Neural cell (in vitro differentiated cells): ENCODE data around the gene FOXF1. TPM values are rescaled to one million over a fixed set of nuclear protein-coding genes. Genes with fewer than 3 reads are reported as not detected.

Source experiments
- H2AFZ ChIP-seq: fragments of 200-600, 300-800 bp; sonication (generic), shearing (Covaris generic); 2 replicates; pipeline ENCODE4 v1.6.0; 2014; ENCODE audit warnings: low read depth, mild to moderate bottlenecking, antibody characterized with exemption, low read length, moderate library complexity
- H3F3A ChIP-seq: fragments of 200-600 bp; shearing (Covaris generic); 2 replicates; pipeline ENCODE4 v1.6.1; 2016; ENCODE audit warnings: mild to moderate bottlenecking, moderate library complexity, mixed read lengths, antibody characterized with exemption, low read length; ENCODE audit not compliant: insufficient read depth, poor library complexity, severe bottlenecking
- H3K27ac ChIP-seq: fragments of 200-600, 300-800 bp; sonication (generic), shearing (Covaris generic); 2 replicates; pipeline ENCODE4 v1.5.1; 2014; ENCODE audit warnings: mild to moderate bottlenecking, low read length, moderate library complexity
- H3K27me3 ChIP-seq: fragments of 300-800, 200-600 bp; sonication (generic), shearing (Covaris generic); 2 replicates; pipeline ENCODE4 v1.6.0; 2014; ENCODE audit warnings: mild to moderate bottlenecking, low read depth, low read length, moderate library complexity; ENCODE audit not compliant: insufficient read depth
- H3K36me3 ChIP-seq: fragments of 300-800, 200-600 bp; sonication (generic), shearing (Covaris generic); 2 replicates; pipeline ENCODE4 v1.5.1; 2014; ENCODE audit warnings: mild to moderate bottlenecking, antibody characterized with exemption, low read length, moderate library complexity; ENCODE audit not compliant: insufficient read depth
- H3K4me2 ChIP-seq: fragments of 300-800, 200-600 bp; sonication (generic), shearing (Covaris generic); 2 replicates; pipeline ENCODE4 v1.6.0; 2014; ENCODE audit warnings: mild to moderate bottlenecking, low read length
- H3K4me3 ChIP-seq: fragments of 300-800, 200-600 bp; sonication (generic), shearing (Covaris generic); 2 replicates; pipeline ENCODE4 v1.5.1; 2014; ENCODE audit warnings: mild to moderate bottlenecking, low read length, moderate library complexity
- H3K79me2 ChIP-seq: fragments of 200-600 bp; shearing (Covaris generic); replicated peaks from 2 replicates; pipeline ENCODE4 v1.6.0; 2014; ENCODE audit warnings: mild to moderate bottlenecking, low read length, moderate library complexity; ENCODE audit not compliant: insufficient read depth
- H3K9ac ChIP-seq: fragments of 300-800, 200-600 bp; sonication (generic), shearing (Covaris generic); 2 replicates; pipeline ENCODE4 v1.6.1; 2016; ENCODE audit warnings: mild to moderate bottlenecking, low read length, mixed read lengths
- H3K9me2 ChIP-seq: fragments of 200-600 bp; shearing (Covaris generic); 2 replicates; pipeline ENCODE4 v1.6.1; 2016; ENCODE audit warnings: mild to moderate bottlenecking, low read length, mixed read lengths; ENCODE audit not compliant: insufficient read depth
- H3K9me3 ChIP-seq: fragments of 200-600, 300-800 bp; sonication (generic), shearing (Covaris generic); 2 replicates; pipeline ENCODE4 v1.6.1; 2016; ENCODE audit warnings: mild to moderate bottlenecking, mixed run types, low read length, moderate library complexity, mixed read lengths
- H4K20me1 ChIP-seq: fragments of 200-600 bp; shearing (Covaris generic); 2 replicates; pipeline ENCODE4 v1.6.1; 2016; ENCODE audit warnings: mild to moderate bottlenecking, mixed run types; ENCODE audit not compliant: insufficient read depth
- EP300 ChIP-seq: fragments of 450-650 bp; conservative IDR thresholded peaks from 2 replicates; pipeline ENCODE4 v1.6.1; 2014; ENCODE audit warnings: antibody characterized with exemption, mild to moderate bottlenecking, moderate library complexity; ENCODE audit not compliant: poor library complexity, severe bottlenecking
- EZH2 ChIP-seq: fragments of 200-600, 300-800 bp; shearing (Covaris generic), sonication (generic); IDR thresholded peaks from 2 replicates; pipeline ENCODE4 v1.6.1; 2014; ENCODE audit warnings: antibody characterized with exemption, low read length, borderline replicate concordance, mild to moderate bottlenecking; ENCODE audit not compliant: insufficient read depth, poor library complexity, severe bottlenecking
- MXI1 ChIP-seq: fragments of 450-650 bp; conservative IDR thresholded peaks from 2 replicates; pipeline ENCODE4 v1.6.1; 2014; ENCODE audit warnings: antibody characterized with exemption, mild to moderate bottlenecking; ENCODE audit not compliant: poor library complexity, severe bottlenecking
- POLR2AphosphoS5 ChIP-seq: IDR thresholded peaks from 2 replicates; pipeline ENCODE4 v1.6.1; 2012
- RAD21 ChIP-seq: fragments of 450-650 bp; conservative IDR thresholded peaks from 2 replicates; pipeline ENCODE4 v1.6.1; 2014; ENCODE audit warnings: antibody characterized with exemption, mild to moderate bottlenecking, moderate library complexity
- REST ChIP-seq: IDR thresholded peaks from 2 replicates; pipeline ENCODE4 v1.6.1; 2012; ENCODE audit warnings: borderline replicate concordance
- SMC3 ChIP-seq: fragments of 450-650 bp; conservative IDR thresholded peaks from 2 replicates; pipeline ENCODE4 v1.6.1; 2014; ENCODE audit warnings: antibody characterized with exemption, mild to moderate bottlenecking, moderate library complexity; ENCODE audit not compliant: poor library complexity
- TAF1 ChIP-seq: IDR thresholded peaks from 2 replicates; pipeline ENCODE4 v1.6.1; 2012; ENCODE audit warnings: low read depth
- polyA plus RNA-seq: library from polyadenylated mRNA; depleted of rRNA; stranded (reverse); fragments of >200 nt; gene quantifications from 2 replicates; pipeline ENCODE4 v1.2.3, GENCODE V29; 2014
- TF ChIP-seq, protein P1 (sequence below): fragments of 450-650 bp; IDR thresholded peaks from 2 replicates; pipeline ENCODE4 v1.5.1; 2014; ENCODE audit warnings: antibody characterized with exemption, mild to moderate bottlenecking, moderate library complexity; ENCODE audit not compliant: poor library complexity, severe bottlenecking

Gene FOXF1
- polyA plus RNA-seq, 1 donor from 2014 or later = not detected

DNA sequence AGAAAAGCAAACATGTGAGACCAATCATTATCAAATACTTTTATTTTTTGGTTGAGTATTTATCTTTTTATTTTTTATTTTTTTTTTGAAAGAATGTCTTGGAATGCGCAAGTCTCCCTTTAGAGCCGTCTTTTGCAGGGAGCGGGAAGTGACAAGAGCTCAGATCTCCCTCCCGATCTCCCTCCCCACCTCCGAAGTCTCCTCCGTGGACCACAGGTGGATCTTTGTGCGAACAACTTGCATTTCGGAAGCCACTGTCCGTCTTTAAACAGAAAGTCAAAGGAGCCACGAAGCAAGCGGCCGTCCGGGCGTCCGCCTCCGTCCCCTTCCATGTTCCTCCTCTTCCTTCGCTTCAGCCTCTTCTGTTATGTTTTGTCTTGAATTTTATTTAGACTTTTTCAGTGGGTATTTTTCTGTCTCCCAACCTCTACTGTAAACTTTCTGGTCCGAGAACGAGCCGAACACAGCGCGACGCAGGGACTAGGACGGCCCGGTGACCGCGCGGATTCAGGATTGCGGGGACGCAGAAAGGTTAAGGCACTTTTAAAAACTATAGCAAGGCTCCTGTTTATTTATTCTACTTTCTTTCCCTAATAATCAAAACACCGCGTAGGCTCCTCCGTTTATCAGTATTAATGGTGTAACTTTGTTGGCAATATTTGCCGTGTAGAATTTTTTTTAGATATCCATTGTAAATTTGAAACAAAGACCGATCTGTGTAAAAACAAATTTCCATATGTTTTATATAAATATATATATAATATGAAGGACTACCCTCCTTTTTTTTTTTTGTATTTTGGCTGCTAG lies 3.3 kb downstream of the FOXF1 start:
- H3K9me3 ChIP-seq = no peaks in the 10 kb centered on the region
- H3K27ac ChIP-seq = no peak overlapping the region
- no peaks in the 10 kb centered on the region for H4K20me1 ChIP-seq
- TF ChIP-seq POLR2AphosphoS5 (peak; percentile 16), MXI1 (no peak), TAF1 (no peak), SMC3 (no peak), RAD21 (no peak), EZH2 (peak; percentile 5)
- H3K79me2 ChIP-seq = no peaks in the 10 kb centered on the region
- H3K36me3 ChIP-seq = no peaks in the 10 kb centered on the region
- no peak overlapping the region for H3K4me3 ChIP-seq
- peaks cover 100% of the 10 kb centered on the region for H3K27me3 ChIP-seq
- no peak overlapping the region for H3K9ac ChIP-seq
- no peaks in the 10 kb centered on the region for H3K9me2 ChIP-seq
- H2AFZ ChIP-seq = no peak overlapping the region
- no peak overlapping the region for H3K4me2 ChIP-seq
- no peaks in the 10 kb centered on the region for H3F3A ChIP-seq

DNA sequence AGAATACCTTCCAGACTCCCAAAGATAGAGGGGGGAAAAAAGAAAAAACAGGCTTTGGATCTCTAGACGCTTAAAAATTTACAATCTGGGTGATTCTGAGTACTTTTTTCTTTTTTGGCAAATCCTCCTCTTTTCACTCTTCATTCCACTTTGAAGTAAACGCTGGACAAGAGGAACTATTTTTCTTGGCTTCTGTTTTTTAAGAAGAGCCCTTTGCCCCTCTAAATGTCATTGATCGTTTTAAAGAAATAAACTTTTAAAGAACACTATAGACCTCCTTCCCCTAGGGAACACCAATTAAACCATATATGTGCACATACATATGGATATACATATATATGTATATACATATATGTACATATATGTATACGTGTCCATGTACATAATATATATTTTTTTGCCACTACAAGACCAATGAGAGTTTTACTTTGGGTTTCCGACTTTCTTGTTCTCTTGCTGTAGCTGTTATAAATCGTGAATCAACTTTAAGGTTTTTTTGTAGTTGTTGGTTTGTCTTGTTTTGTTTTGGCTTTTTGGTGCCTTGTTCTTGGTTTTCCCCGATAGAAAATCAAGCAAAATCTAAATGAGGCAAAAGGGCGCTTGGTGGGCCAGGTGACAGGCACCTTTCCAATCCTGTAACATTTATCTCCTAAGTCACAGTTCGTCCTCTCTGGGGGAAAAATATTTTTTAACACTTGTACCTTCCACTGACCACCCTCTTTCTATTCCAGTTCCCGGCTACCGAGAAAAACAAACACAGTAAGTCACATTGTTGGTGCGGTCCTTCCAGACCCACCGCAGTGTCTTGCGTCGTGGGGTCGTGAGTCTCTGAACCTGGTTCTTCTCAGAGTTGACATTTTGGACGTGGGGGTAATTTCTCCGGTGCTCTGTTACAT lies 4.4 kb downstream of the FOXF1 start:
- peaks cover 100% of the 10 kb centered on the region for H3K27me3 ChIP-seq
- no peaks in the 10 kb centered on the region for H3K9me3 ChIP-seq
- no peaks in the 10 kb centered on the region for H4K20me1 ChIP-seq
- TF ChIP-seq EZH2 = no peak
- peak; percentile 65 for TF ChIP-seq POLR2AphosphoS5
- no peak for TF ChIP-seq TAF1
- H3K4me2 ChIP-seq = no peak overlapping the region
- no peaks in the 10 kb centered on the region for H3F3A ChIP-seq
- no peaks in the 10 kb centered on the region for H3K9me2 ChIP-seq
- H3K4me3 ChIP-seq = no peak overlapping the region
- H3K36me3 ChIP-seq = no peaks in the 10 kb centered on the region
- H3K79me2 ChIP-seq = no peaks in the 10 kb centered on the region
- H3K9ac ChIP-seq = no peak overlapping the region
- no peak overlapping the region for H2AFZ ChIP-seq
- H3K27ac ChIP-seq = no peak overlapping the region

DNA sequence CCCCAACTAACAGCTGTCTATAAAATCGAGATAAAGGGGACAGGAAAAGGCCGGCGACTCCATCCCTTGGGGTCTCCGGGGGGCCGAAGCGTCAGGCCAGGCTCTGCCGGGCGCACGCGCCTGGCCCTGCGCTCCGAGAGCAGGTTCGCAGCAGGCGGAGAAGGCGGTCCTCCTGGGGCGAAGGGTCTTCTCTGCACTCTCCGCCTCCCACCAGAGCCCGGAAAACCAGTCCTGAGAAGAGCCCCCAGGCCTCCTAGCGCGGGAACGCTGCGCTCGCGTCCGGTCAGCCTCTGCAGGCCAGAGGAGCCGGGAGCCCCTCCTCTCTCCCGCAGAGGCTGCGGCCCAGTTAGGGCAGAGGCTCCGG lies 5.1 kb downstream of the FOXF1 start:
- Histone ChIP-seq H3K9me2 (no peaks in the 10 kb centered on the region), H3K4me2 (no peak overlapping the region), H3K27me3 (peaks cover 100% of the 10 kb centered on the region), H3F3A (no peaks in the 10 kb centered on the region), H4K20me1 (no peaks in the 10 kb centered on the region), H3K4me3 (peak overlapping the region; percentile 29), H3K27ac (no peak overlapping the region), H3K9me3 (no peaks in the 10 kb centered on the region), H3K9ac (no peak overlapping the region), H3K79me2 (no peaks in the 10 kb centered on the region), H2AFZ (no peak overlapping the region), H3K36me3 (no peaks in the 10 kb centered on the region)
- TF ChIP-seq EZH2 = no peak
- TF ChIP-seq EP300 = no peak
- TF ChIP-seq, protein P1, sequence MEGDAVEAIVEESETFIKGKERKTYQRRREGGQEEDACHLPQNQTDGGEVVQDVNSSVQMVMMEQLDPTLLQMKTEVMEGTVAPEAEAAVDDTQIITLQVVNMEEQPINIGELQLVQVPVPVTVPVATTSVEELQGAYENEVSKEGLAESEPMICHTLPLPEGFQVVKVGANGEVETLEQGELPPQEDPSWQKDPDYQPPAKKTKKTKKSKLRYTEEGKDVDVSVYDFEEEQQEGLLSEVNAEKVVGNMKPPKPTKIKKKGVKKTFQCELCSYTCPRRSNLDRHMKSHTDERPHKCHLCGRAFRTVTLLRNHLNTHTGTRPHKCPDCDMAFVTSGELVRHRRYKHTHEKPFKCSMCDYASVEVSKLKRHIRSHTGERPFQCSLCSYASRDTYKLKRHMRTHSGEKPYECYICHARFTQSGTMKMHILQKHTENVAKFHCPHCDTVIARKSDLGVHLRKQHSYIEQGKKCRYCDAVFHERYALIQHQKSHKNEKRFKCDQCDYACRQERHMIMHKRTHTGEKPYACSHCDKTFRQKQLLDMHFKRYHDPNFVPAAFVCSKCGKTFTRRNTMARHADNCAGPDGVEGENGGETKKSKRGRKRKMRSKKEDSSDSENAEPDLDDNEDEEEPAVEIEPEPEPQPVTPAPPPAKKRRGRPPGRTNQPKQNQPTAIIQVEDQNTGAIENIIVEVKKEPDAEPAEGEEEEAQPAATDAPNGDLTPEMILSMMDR = no peak
- TF ChIP-seq RAD21 = no peak
- TF ChIP-seq MXI1 = no peak
- no peak for TF ChIP-seq REST
- TF ChIP-seq TAF1 = no peak
- no peak for TF ChIP-seq POLR2AphosphoS5
- no peak for TF ChIP-seq SMC3
